Ammon's horn (tissue), 1 donor: Measurements from ENCODE around the gene NCAN.

Experiments used
- DNase-seq: peaks from one replicate; pipeline ENCODE4 v3.0.0-alpha.2; 2016; ENCODE audit warnings: low spot score

NCAN gene

GRCh38 chr19:19285686-19286085 lies 73.9 kb downstream of the NCAN start:
- no peak for DNase-seq

- no peak for DNase-seq
These were observed 80.8 kb downstream of the NCAN start for GRCh38 chr19:19292607-19293006.

GRCh38 chr19:19294914-19295313 lies 83.2 kb downstream of the NCAN start:
- DNase-seq, result no peak

- no peak for DNase-seq
These were observed 85.4 kb downstream of the NCAN start for GRCh38 chr19:19296953-19297689.

- DNase-seq, result no peak
These were observed 86.0 kb downstream of the NCAN start for GRCh38 chr19:19297759-19298158.

GRCh38 chr19:19300613-19301012 lies 88.9 kb downstream of the NCAN start:
- DNase-seq, result no peak
